Loucy (cell line): ENCODE measurements around the gene AATK.

Experiments
- CTCF ChIP-seq: fragments of 200-600 bp; sonication (generic); conservative IDR thresholded peaks from 2 replicates; pipeline ENCODE4 v1.5.1; 2014; ENCODE audit warnings: mild to moderate bottlenecking, antibody characterized with exemption, low read length
- EZH2phosphoT487 ChIP-seq: fragments of 200-600 bp; IDR thresholded peaks from 2 replicates; pipeline ENCODE4 v1.6.1; 2018; ENCODE audit warnings: antibody characterized with exemption, mild to moderate bottlenecking, moderate library complexity, borderline replicate concordance

GRCh38 chr17:81119223-81120148, 46.5 kb downstream of the AATK start:
- TF ChIP-seq CTCF (no peak), EZH2phosphoT487 (no peak)
